Common myeloid progenitor, CD34-positive (primary cell): Measurements from ENCODE around the gene FBXW11.

Experiments used
- CTCF ChIA-PET: fragments of 350-600 bp; sonication (Branson Sonifier 250); formaldehyde crosslinking; loops from one replicate; lab custom pipeline; 2021; ENCODE audit warnings: antibody characterized with exemption; lab: Charles Lee
- POLR2A ChIA-PET: fragments of 350-600 bp; sonication (Branson Sonifier 250); formaldehyde crosslinking; loops from one replicate; lab custom pipeline; 2021; ENCODE audit warnings: antibody characterized with exemption; lab: Charles Lee
- DNase-seq, 3 donors: peaks; one replicate each; pipeline versions ENCODE4 v3.0.0 to v3.0.0-alpha.2; 2013
- H3K27ac ChIP-seq, 2 experiments: 1 replicate in 1 of 2; 2 replicates in 1 of 2; pipeline ENCODE4 v1.7.0; 2013; ENCODE audit warnings: inconsistent platforms in 2 of 2, low read length in 2 of 2, mild to moderate bottlenecking in 2 of 2, low read depth in 1 of 2, moderate library complexity in 1 of 2; ENCODE audit not compliant: severe bottlenecking in 2 of 2, insufficient read depth in 1 of 2, poor library complexity in 1 of 2
- H3K27me3 ChIP-seq, 5 experiments: replicated peaks in 2 of 5; 1 replicate in 3 of 5; 2 replicates in 2 of 5; pipeline versions ENCODE4 v1.6.1 to v1.7.0; 2013; ENCODE audit warnings: low read length in 4 of 5, mild to moderate bottlenecking in 2 of 5, moderate library complexity in 2 of 5, inconsistent platforms in 1 of 5; ENCODE audit not compliant: insufficient read depth in 5 of 5, control insufficient read depth in 4 of 5
- H3K36me3 ChIP-seq, 4 experiments: 1 replicate in 2 of 4; 2 replicates in 2 of 4; pipeline versions ENCODE4 v1.6.1 to v1.7.0; 2013; ENCODE audit warnings: low read length in 3 of 4, control low read depth in 1 of 4, mild to moderate bottlenecking in 1 of 4; ENCODE audit not compliant: control insufficient read depth in 4 of 4, insufficient read depth in 4 of 4
- H3K4me1 ChIP-seq, 4 experiments: 1 replicate in 3 of 4; 2 replicates in 1 of 4; pipeline versions ENCODE4 v1.6.1 to v1.7.1; 2013; ENCODE audit warnings: low read length in 3 of 4, mild to moderate bottlenecking in 3 of 4, control low read depth in 1 of 4, inconsistent platforms in 1 of 4, moderate library complexity in 1 of 4; ENCODE audit not compliant: control insufficient read depth in 4 of 4, insufficient read depth in 4 of 4; ENCODE audit errors: control extremely low read depth in 1 of 4
- H3K4me3 ChIP-seq, 7 experiments: 1 replicate in 4 of 7; 2 replicates in 3 of 7; pipeline versions ENCODE4 v1.5.1 to v1.7.0; 2013; ENCODE audit warnings: mild to moderate bottlenecking in 7 of 7, low read length in 6 of 7, moderate library complexity in 6 of 7, inconsistent platforms in 2 of 7, low read depth in 2 of 7, control low read depth in 1 of 7; ENCODE audit not compliant: insufficient read depth in 4 of 7, control insufficient read depth in 1 of 7; ENCODE audit errors: extremely low read depth in 1 of 7
- H3K9me3 ChIP-seq, 5 experiments: 1 replicate in 4 of 5; 2 replicates in 1 of 5; pipeline versions ENCODE4 v1.6.1 to v1.7.1; 2013; ENCODE audit warnings: low read length in 4 of 5, mild to moderate bottlenecking in 2 of 5, inconsistent platforms in 1 of 5, low read depth in 1 of 5, moderate library complexity in 1 of 5; ENCODE audit not compliant: control insufficient read depth in 4 of 5, insufficient read depth in 2 of 5; ENCODE audit errors: control extremely low read depth in 1 of 5
- WGBS: methylation state at CpG from one replicate; pipeline ENCODE4 v1.1.5; 2013; ENCODE audit not compliant: insufficient coverage; 5-methylcytosine and 5-hydroxymethylcytosine counted together

The FBXW11 gene

GRCh38 chr5:172050080-172050479, 43.6 kb upstream of the FBXW11 start:
- no peaks in the 10 kb centered on the region for H3K4me1 ChIP-seq
- H3K36me3 ChIP-seq: peaks cover 15 to 89% (median 70%) of the 10 kb centered on the region in 4 experiments
- H3K9me3 ChIP-seq: no peaks in the 10 kb centered on the region
- H3K4me3 ChIP-seq: no peak overlapping the region
- POLR2A ChIA-PET: interaction anchor here (0.6 kb wide), 1 partner anchor 14 kb away, joined by 4 read pairs; no protein-coding TSS in a partner anchor
- WGBS: 95% methylated on average over 2 of the region's 4 CpGs
- H3K27me3 ChIP-seq: no peaks in the 10 kb centered on the region
- H3K27ac ChIP-seq: no peak overlapping the region
- CTCF ChIA-PET: interaction anchor here (0.6 to 1.3 kb wide), 4 partner anchors 9 to 10 kb away, joined by 3 to 4 read pairs (median 3); no protein-coding TSS in a partner anchor
- no peak for DNase-seq

GRCh38 chr5:172049226-172049796, 42.9 kb upstream of the FBXW11 start:
- Histone ChIP-seq H3K4me3 (no peak overlapping the region), H3K4me1 (no peaks in the 10 kb centered on the region), H3K36me3 (peaks cover 12 to 90% (median 70%) of the 10 kb centered on the region in 4 experiments), H3K27ac (no peak overlapping the region), H3K9me3 (no peaks in the 10 kb centered on the region), H3K27me3 (no peaks in the 10 kb centered on the region)
- CTCF ChIA-PET: interaction anchor here (0.9 to 1.3 kb wide), 4 partner anchors 10 to 112 kb away, joined by 3 to 4 read pairs (median 3); no protein-coding TSS in a partner anchor
- 98% methylated on average over 8 of the region's 12 CpGs for WGBS
- POLR2A ChIA-PET: no interaction called here
- peak; percentile 16 to 45 (median 43) for DNase-seq

- WGBS: 97% methylated on average over 10 of the region's 12 CpGs
- no peak overlapping the region for H3K27ac ChIP-seq
- no peak for DNase-seq
Measured at GRCh38 chr5:172048539-172049101, 42.2 kb upstream of the FBXW11 start.

GRCh38 chr5:172048170-172048422, 41.7 kb upstream of the FBXW11 start:
- no peak overlapping the region for H3K27ac ChIP-seq
- no peaks in the 10 kb centered on the region for H3K9me3 ChIP-seq
- H3K4me3 ChIP-seq: no peak overlapping the region
- ChIA-PET POLR2A (no interaction called here), CTCF (interaction anchor here (0.7 to 1.4 kb wide), 2 partner anchors 12 to 131 kb away, joined by 3 read pairs; no protein-coding TSS in a partner anchor)
- H3K27me3 ChIP-seq: no peaks in the 10 kb centered on the region
- H3K36me3 ChIP-seq: peaks cover 15 to 89% (median 69%) of the 10 kb centered on the region in 4 experiments
- WGBS: no CpG with 5 or more reads among the region's 1 CpG
- no peak for DNase-seq
- H3K4me1 ChIP-seq: no peaks in the 10 kb centered on the region

More at GRCh38 chr5:172048539-172049101, 42.2 kb upstream of the FBXW11 start:
- H3K9me3 ChIP-seq: no peaks in the 10 kb centered on the region
- no peaks in the 10 kb centered on the region for H3K4me1 ChIP-seq
- ChIA-PET POLR2A (no interaction called here), CTCF (interaction anchor here (1.0 to 1.3 kb wide), 2 partner anchors 39 to 112 kb away, joined by 3 read pairs; no protein-coding TSS in a partner anchor)
- peaks cover 15 to 90% (median 70%) of the 10 kb centered on the region in 4 experiments for H3K36me3 ChIP-seq
- no peak overlapping the region for H3K4me3 ChIP-seq
- no peaks in the 10 kb centered on the region for H3K27me3 ChIP-seq

GRCh38 chr5:172046593-172046992, 40.2 kb upstream of the FBXW11 start:
- Histone ChIP-seq H3K27ac (no peak overlapping the region), H3K9me3 (no peaks in the 10 kb centered on the region), H3K4me3 (no peak overlapping the region), H3K36me3 (peaks cover 10 to 78% (median 56%) of the 10 kb centered on the region in 4 experiments), H3K4me1 (no peaks in the 10 kb centered on the region), H3K27me3 (no peaks in the 10 kb centered on the region)
- 100% methylated on average over 1 of the region's 4 CpGs for WGBS
- POLR2A ChIA-PET: no interaction called here
- no peak for DNase-seq
- CTCF ChIA-PET: interaction anchor here (0.6 kb wide), 1 partner anchor 142 kb away, joined by 3 read pairs; no protein-coding TSS in a partner anchor

GRCh38 chr5:172045315-172045632, 38.8 kb upstream of the FBXW11 start:
- Histone ChIP-seq H3K4me1 (no peaks in the 10 kb centered on the region), H3K27ac (no peak overlapping the region), H3K4me3 (no peak overlapping the region), H3K9me3 (no peaks in the 10 kb centered on the region), H3K36me3 (peaks cover 10 to 70% (median 45%) of the 10 kb centered on the region in 4 experiments), H3K27me3 (no peaks in the 10 kb centered on the region)
- no peak for DNase-seq
- 53% methylated on average over 3 of the region's 7 CpGs for WGBS
- ChIA-PET CTCF (interaction anchor here (1.0 to 1.5 kb wide), 5 partner anchors 14 to 711 kb away, joined by 3 to 6 read pairs (median 4); no protein-coding TSS in a partner anchor), POLR2A (interaction anchor here (0.7 kb wide), 1 partner anchor 248 kb away, joined by 4 read pairs; no protein-coding TSS in a partner anchor)
